GM10847 (cell line): ENCODE data around the gene RTL1.

Experiments used
- POLR2A ChIP-seq: IDR thresholded peaks from 2 replicates; pipeline ENCODE4 v1.6.1; 2011; ENCODE audit not compliant: insufficient read length; ENCODE audit errors: extremely low read depth

The RTL1 gene

DNA sequence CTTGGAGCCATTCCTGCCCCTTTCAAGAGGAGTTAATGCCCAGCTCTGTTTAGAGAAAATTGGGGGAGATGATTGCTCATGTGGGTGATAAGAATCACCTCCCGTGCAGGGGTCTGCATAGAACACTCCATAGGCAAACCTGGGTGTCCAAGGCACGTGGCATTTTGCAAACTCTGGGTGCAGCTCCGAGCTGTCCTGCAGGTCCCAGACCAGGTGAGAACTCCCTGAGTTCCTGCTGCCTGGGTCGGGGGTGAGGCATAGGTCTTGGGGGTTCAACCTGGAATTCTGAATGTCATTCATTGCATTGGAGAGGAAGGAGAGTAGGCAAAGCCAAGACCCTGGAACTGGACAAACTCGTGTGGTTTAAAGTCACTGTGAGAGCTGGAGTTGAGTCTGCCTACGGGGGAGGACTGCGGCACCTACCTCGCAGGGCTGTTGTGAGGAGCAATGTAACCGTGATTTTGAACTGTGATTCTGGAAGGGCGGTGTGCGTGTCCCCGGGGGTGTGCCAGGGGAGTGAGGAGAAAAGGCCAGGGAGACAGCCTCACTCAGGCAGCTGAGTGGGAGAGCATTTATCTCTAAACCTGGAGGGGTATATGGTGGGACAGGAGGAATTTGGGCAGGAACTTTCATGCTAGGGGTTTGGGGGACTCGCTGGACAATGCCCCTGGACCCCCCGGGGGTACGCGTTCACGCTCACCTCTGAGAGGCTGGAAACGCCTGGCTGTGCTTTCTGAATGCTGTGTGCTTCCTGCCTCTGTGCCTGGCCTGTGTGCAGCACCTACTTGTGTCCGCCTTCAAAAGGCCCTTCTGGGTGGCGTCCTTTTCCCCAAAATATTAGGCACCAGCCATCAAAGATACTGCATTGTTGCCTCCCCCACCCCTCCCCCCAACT lies 47.2 kb downstream of the RTL1 start:
- TF ChIP-seq POLR2A: no peak

- no peak for TF ChIP-seq POLR2A
Measured at GRCh38 chr14:100855256-100855930, 48.1 kb downstream of the RTL1 start.

DNA sequence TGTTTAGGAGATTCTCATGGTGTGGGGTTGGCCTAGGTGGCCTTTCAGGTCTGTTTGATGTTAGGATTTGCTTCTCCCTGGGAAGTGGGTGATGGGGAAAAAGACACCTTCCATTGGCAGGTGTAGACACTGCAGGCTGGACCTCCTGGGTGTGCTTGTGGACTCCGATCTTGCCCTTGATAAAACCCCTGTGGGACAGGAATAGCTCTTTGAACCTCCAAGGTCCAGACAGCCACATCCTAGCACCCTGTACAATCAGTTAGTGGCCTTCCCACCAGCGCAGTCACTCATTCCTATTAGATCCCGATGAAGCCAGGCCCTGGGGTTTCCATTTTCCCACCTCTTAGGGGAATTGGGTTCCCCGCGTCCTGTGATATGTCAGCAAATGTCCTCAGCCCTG lies 49.1 kb downstream of the RTL1 start:
- no peak for TF ChIP-seq POLR2A

- TF ChIP-seq POLR2A: no peak
Measured at GRCh38 chr14:100851946-100852620, 51.4 kb downstream of the RTL1 start.

- TF ChIP-seq POLR2A: no peak
Measured at GRCh38 chr14:100851586-100851916, 52.0 kb downstream of the RTL1 start.

DNA sequence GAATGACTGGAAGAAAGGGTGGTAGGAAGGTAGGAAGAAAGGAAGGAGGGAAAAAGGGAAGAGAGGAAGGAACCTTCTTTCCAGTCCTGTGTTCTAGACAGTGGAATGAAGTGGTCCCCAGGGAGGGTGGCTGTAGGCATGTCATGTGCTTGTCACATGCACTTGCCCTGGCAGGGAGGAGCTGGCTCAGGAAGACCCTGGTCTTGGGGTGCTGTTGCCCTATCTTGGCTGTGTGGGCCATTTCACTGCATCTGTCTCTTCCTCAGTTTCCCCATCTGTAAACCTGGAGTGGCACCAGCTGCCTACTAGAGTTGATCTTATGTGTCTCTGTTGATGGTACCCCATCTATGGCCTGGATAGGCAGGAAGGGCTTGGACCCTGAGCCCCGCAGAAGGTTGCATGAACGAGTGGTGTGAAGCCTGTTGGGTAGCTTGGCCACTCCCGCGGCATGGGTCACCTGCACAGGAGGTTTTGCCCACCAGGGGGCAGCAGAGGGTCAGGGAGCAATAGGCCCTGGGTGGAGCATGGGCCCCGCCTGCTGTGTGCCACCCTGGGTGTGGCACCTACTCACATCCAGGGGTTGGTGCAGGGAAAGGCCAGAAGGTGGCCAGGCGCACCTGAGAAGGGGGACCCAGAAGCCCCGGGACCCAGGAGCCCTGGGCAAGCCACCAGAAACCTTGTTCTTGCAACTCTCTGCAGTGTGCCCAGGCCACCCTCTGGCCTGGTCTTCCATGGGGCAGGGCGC lies 52.5 kb downstream of the RTL1 start:
- TF ChIP-seq POLR2A: no peak

GRCh38 chr14:100849115-100849781 lies 54.3 kb downstream of the RTL1 start:
- TF ChIP-seq POLR2A: no peak

DNA sequence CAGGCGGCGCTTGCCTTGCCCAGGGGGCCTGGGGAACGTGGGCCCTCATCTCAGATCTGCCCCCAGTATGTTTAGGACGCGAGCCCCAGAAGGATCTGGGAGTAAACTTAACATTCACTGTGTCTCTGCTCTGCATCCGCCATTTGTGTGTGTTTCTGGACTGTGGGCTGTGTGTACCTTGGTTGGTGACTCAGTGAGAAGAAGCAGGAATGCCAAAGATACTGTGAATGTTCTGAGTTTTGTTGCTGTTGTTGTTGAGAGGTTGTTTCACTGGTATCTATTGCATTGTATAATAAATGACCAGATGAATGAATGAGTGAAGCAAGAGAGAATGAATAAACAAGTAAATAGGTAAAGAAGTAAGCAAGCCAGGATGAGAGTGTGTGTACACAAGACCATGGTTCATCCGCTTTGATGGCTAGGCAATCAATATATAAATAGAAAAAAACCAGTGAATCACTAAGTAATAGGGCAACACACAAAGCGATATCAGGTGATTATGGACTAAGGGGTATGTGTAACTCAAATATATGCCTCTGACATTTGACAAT lies 57.1 kb downstream of the RTL1 start:
- no peak for TF ChIP-seq POLR2A

DNA sequence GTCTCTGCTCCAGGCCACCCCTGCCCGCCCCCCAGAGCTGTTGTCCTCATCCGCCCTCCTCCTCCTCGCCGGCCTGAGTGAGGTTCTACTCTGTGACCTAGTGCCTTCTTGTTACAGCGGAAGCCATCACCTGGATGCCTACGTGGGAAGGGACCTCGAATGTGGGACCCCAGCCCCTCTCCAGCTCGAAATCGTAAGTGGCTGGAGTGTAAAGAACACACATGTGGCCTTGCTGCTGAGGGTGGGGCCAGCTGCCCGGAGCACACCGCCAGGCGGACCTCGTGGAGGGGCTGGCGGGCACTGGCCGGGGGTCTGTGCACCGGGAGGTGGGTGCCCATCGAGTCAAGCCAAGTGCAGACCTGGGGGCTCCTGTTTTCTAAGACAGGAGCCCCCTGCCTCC lies 58.2 kb downstream of the RTL1 start:
- no peak for TF ChIP-seq POLR2A

DNA sequence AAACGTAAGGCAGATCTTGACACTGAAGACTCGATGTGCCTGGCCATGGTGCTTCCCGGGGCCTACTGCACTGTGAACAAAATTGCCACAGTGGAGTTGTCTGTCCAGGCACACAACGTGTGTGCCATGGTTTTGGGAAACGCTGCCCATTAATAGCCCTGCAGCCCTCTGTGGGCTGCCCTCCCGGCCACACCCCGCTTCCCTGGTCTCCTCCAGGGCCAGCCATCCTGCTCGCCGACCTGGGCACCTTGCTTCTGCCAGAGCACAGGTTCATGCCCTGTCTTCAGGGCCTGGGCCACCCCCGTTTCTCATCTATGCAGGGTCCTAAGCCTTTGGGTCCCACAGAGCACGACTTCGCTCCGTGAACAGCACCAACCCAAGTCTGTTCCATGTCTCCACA lies 58.7 kb downstream of the RTL1 start:
- no peak for TF ChIP-seq POLR2A

DNA sequence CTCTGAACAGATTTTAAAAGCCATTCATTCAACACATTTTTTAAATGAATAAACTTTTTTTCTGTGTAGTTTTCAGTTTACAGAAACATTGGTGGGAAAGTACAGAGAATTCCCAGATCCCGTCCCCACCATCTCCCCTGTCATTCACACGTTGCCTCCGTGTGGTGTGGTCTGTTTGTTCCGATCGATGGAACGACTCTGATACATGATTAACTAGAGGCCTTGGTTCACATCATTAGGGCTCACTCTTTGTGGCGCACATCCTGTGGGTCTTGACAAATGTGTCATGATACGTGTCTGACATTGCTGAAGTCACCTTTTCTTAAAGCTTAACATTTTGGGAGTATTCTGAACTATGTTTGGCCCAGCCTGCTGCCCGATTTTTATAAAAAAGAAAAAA lies 59.1 kb downstream of the RTL1 start:
- no peak for TF ChIP-seq POLR2A

- TF ChIP-seq POLR2A: no peak
Measured at GRCh38 chr14:100844082-100844408, 59.5 kb downstream of the RTL1 start.

DNA sequence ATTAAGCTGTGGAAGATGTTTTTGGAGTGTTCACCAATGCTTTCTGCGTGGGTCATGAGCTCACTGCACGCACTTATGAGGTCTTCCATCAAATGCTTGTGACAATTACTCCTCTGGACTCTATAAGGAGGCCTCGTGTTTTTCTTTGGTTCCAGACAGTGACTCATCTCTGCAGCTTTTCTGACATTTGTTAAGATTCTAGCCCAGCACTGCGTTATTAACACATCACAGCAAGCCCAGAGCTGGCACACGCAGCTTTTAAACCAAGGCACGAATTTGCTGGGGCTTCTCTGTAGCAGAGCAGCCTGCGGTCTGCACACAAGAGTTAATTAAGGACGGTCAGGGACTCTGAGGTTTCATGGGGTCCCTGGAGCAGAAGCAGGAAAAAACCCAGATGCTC lies 60.7 kb downstream of the RTL1 start:
- no peak for TF ChIP-seq POLR2A

DNA sequence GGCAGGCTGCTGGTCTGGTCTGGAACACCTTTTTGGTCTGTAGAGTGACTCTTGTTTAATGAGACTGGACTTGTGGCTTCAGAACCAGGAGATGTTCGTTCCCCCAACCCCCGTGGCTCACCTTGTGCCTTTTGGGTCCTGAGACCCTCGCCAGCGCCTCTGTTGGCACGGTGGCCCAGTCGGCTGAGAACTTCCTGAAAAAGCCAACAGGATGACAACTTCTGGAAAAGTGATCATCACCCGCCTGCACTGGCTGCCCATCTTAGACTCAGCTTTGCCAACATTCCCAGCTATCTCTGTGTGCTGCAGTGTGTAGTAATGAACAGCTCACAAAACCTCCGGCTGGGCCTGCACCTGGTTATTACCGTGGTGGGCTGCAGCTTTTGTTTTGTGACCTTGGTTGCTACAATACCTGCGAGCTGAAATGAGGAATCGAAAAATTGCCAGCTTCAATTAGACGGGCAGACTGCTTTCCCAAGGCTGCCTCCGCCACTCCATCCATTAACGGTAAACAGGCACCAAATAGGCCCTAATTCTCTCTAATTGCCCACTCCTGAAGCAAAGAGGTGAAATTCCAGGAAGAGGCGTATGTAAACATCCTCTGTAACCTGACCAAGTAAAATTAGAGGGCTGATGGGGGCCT lies 61.6 kb downstream of the RTL1 start:
- no peak for TF ChIP-seq POLR2A

- TF ChIP-seq POLR2A: no peak
Measured at GRCh38 chr14:100841066-100841760, 62.3 kb downstream of the RTL1 start.
